Fibroblast of lung (primary cell): Measurements from ENCODE around the gene CST8.

Experiments
- EZH2 ChIP-seq: IDR thresholded peaks from 2 replicates; pipeline ENCODE4 v1.5.1; 2012; ENCODE audit warnings: low read length, control low read depth, mild to moderate bottlenecking; ENCODE audit errors: missing control alignments
- TF ChIP-seq, protein P1 (sequence below), 2 donors: IDR thresholded peaks in 1 of 2; conservative IDR thresholded peaks in 1 of 2; 1 replicate in 1 of 2; 2 replicates in 1 of 2; pipeline ENCODE4 v1.5.1; 2011 to 2012; ENCODE audit warnings: low read length in 2 of 2, control low read depth in 1 of 2, inconsistent platforms in 1 of 2, low read depth in 1 of 2, mild to moderate bottlenecking in 1 of 2

DNA sequence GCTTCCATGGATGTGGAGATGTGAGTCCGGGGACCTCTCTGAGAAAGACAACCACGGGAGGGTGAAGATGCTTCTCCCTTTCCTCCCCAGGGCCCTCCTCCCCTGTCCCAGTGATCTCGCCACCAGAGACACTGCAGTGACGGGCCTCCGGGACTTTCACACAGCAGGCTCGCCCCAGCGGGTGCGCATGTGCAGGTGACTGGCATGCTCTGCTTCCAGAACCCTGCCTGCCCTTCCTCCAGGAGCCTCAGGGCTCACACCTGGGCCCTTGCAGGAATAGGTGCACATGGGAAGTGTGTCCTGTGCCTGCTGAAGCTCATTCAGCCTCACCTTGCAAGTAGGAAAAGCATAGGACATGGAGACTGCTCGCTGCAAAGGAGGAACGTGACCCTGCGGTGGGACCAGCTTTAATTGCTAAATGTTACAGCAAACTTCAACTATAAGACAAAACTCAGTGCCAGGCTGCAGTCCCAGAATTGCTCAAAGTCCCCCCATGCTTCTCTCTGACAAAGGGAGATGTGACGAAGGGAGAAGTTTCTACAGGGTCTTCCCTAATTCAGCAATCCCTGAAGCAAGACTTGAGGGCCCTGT, 19.2 kb downstream of the CST8 start:
- TF ChIP-seq, protein P1, sequence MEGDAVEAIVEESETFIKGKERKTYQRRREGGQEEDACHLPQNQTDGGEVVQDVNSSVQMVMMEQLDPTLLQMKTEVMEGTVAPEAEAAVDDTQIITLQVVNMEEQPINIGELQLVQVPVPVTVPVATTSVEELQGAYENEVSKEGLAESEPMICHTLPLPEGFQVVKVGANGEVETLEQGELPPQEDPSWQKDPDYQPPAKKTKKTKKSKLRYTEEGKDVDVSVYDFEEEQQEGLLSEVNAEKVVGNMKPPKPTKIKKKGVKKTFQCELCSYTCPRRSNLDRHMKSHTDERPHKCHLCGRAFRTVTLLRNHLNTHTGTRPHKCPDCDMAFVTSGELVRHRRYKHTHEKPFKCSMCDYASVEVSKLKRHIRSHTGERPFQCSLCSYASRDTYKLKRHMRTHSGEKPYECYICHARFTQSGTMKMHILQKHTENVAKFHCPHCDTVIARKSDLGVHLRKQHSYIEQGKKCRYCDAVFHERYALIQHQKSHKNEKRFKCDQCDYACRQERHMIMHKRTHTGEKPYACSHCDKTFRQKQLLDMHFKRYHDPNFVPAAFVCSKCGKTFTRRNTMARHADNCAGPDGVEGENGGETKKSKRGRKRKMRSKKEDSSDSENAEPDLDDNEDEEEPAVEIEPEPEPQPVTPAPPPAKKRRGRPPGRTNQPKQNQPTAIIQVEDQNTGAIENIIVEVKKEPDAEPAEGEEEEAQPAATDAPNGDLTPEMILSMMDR (conservative IDR thresholded peaks at IDR 0.05 in 1 of 2, IDR thresholded peaks at IDR 0.05 in 1 of 2; ENCODE audit: low read depth in 1 of 2, low read length in 2 of 2) = no peak
- no peak for TF ChIP-seq EZH2
